H1 (cell line): ENCODE results near the gene TNIP1. TPM values are rescaled to one million over a fixed set of nuclear protein-coding genes. Genes with fewer than 3 reads are reported as not detected.

Experiments
- CREB1 ChIP-seq: IDR thresholded peaks from 2 replicates; pipeline ENCODE4 v1.6.1; 2012; ENCODE audit warnings: inconsistent platforms
- EZH2 ChIP-seq: fragments of 200-600 bp; sonication (generic); IDR thresholded peaks from 2 replicates; pipeline ENCODE4 v1.7.1; 2012; ENCODE audit warnings: low read depth, mild to moderate bottlenecking, moderate library complexity, low read length, inconsistent platforms; ENCODE audit not compliant: severe bottlenecking
- SP2 ChIP-seq: IDR thresholded peaks from 2 replicates; pipeline ENCODE4 v1.6.1; 2012; ENCODE audit warnings: mild to moderate bottlenecking, low read length, inconsistent platforms
- TEAD4 ChIP-seq: IDR thresholded peaks from 2 replicates; pipeline ENCODE4 v1.6.1; 2012; ENCODE audit warnings: low read depth, low read length, inconsistent platforms, mixed read lengths
- polyA plus RNA-seq, 7 experiments: library from polyadenylated mRNA; depleted of rRNA in 3 of 7; stranded (reverse) in 5 of 7; unstranded in 2 of 7; fragments of >200 nt in 5 of 7; fragments of 200-250 nt in 2 of 7; gene quantifications; 1 replicate in 5 of 7; 2 replicates in 1 of 7; 4 replicates in 1 of 7; pipeline versions ENCODE4 v1.2.1 to v1.2.3, GENCODE V29; 2011 to 2013; ENCODE audit warnings: missing spikeins in 2 of 7, mixed read lengths in 2 of 7
- total RNA-seq: library from RNA; stranded (reverse); fragmentation: NEBNext Ultra II Directional; extraction: Animal tissue kit (Norgen Biotek cat#: 25700); gene quantifications from 2 replicates; pipeline ENCODE4 v1.2.1, GENCODE V29; 2021
- TF ChIP-seq, protein P1 (sequence below): IDR thresholded peaks from 2 replicates; pipeline ENCODE4 v1.6.1; 2012; ENCODE audit warnings: inconsistent platforms

TNIP1 gene
- total and polyA plus RNA-seq, 2 of the 8 experiments (the other 6 are each of a cell fraction or from before 2014, with no cell fraction given): 14.2 to 31.9 TPM

DNA sequence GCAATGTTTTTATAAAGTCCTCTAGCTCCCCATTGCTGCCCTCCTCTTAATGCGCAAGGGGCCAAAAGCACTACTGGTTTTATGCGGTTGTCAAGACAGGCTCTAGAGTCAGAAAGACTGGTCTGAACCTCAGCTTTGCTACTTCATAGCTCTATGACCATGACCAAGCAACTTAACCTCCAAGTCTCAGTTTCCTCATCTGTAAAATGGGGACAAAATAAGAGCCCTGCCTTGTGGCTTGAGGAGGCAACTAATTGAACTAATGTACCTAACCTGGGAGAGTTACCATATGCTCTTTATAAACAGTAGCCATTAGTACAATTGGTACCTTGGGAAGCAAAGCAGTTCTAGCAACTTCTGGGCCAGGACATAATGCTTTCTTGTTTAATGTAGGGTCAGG lies 40.3 kb upstream of the TNIP1 start (continued):
- TF ChIP-seq EZH2: no peak
- no peak for TF ChIP-seq CREB1
- TF ChIP-seq, protein P1, sequence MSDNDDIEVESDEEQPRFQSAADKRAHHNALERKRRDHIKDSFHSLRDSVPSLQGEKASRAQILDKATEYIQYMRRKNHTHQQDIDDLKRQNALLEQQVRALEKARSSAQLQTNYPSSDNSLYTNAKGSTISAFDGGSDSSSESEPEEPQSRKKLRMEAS: no peak
- TF ChIP-seq TEAD4: no peak
- no peak for TF ChIP-seq SP2
